Kidney epithelial cell (primary cell): Measurements from ENCODE around the gene WNT7A. TPM values are rescaled to one million over a fixed set of nuclear protein-coding genes. Genes with fewer than 3 reads are reported as not detected.

Source experiments
- DNase-seq: peaks from one replicate; pipeline ENCODE4 v3.0.0-alpha.2; 2010; ENCODE audit warnings: low read depth
- H3K27me3 ChIP-seq: 2 replicates; pipeline ENCODE4 v1.6.0; 2011; ENCODE audit warnings: low read length; ENCODE audit not compliant: control insufficient read depth, insufficient read depth
- H3K36me3 ChIP-seq: 2 replicates; pipeline ENCODE4 v1.5.1; 2011; ENCODE audit warnings: low read length; ENCODE audit not compliant: control insufficient read depth, insufficient read depth
- H3K4me3 ChIP-seq: 2 replicates; pipeline ENCODE4 v1.5.1; 2011; ENCODE audit warnings: low read depth, mild to moderate bottlenecking, control low read depth, low read length
- CTCF ChIP-seq: IDR thresholded peaks from 2 replicates; pipeline ENCODE4 v1.5.1; 2011; ENCODE audit warnings: mild to moderate bottlenecking, moderate library complexity, low read length, control low read depth, inconsistent platforms; ENCODE audit not compliant: insufficient read depth, poor library complexity, severe bottlenecking
- total RNA-seq: library from RNA; depleted of rRNA; stranded (reverse); fragments of >200 nt; gene quantifications from 2 replicates; pipeline ENCODE4 v1.2.3, GENCODE V29; 2015

WNT7A gene
- total RNA-seq, 1 donor from 2014 or later = 14.4 TPM

DNA sequence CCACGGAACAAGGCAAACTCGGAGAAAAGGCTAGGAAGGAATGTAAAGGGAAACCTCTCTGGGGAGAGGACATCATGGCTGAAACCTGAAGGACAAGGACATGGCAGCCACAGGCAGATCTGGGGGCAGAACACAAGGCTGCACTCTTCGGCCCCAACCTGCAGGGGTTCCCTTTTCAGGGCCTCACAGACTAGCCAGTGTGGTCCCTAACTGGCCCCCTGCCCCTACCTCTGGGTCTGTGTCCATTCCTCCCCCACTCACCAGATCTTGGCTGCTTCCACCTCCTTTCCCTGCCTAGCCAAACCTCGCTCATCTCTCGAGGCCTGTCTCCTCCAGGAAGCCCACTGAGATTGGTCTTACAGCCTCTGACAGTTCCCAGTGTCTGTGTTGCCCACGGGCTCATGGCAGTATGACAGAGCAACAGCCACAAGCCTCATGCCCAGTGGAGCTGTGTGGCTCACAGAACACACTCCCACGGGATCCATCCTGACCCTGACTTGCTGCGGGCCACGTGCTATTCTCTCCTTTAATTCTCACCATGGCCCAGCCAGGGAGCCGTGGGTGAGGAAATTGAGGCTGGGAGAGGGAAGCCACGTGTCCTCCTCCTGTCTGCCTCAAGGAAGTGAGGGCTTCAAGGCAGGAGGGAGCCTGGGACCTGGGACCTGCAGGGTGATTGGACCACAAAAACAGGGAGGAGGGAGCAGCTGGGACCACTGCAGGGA is 26.5 kb downstream of the WNT7A start:
- TF ChIP-seq CTCF = no peak
- no peaks in the 10 kb centered on the region for H3K27me3 ChIP-seq
- no peak for DNase-seq
- no peak overlapping the region for H3K4me3 ChIP-seq
- no peaks in the 10 kb centered on the region for H3K36me3 ChIP-seq

DNA sequence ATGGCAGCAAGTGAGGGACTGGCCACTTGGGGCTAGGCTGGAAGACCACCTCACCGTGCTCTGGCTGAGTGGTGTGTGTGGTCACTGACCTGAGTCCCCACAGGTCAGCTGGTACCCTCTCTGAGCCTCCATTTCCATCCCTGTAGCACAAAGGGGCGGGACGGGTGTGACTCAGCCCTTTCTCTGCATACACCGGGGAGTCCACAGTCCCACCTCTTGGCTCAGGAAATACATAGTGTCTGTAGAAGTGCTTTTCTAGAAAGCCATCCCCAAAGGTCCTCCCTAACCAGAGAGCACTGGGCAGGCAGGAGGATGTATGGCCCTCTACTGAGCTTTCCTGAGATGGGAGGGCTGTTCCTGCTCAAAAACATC is 27.2 kb downstream of the WNT7A start:
- DNase-seq = no peak
- Histone ChIP-seq H3K27me3 (no peaks in the 10 kb centered on the region), H3K4me3 (no peak overlapping the region), H3K36me3 (no peaks in the 10 kb centered on the region)
- TF ChIP-seq CTCF = no peak

DNA sequence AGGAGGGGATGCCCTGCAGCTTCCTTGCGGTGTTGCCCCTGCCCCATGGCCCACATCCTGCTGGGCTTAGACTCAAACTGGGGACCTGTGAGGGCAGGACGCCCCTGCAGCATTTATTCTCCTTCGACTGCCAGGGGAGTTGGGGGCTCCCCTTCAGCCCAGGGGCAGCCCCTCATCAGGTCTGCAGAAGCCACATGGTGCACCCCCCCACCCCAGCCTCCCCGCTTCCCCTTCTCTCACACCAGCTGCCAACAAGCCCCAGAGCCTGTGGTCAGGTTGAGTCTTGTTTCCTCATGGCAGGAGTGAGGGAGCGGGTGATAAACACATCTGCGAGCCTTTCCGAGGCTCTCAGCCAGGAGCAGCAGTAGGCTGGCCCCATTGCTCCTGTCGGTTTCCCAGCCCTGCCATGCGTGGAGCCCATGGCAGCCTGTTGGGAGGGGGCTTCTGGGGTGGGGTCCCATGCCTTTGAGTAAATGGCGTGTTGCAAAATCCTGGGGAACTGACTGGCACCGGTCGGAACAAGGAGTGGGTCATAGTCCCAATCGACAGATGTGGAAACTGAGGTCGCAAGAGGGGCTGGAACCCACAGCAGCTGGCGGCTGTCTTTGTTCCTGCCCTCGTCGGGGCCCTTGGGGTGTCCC is 27.8 kb downstream of the WNT7A start:
- no peaks in the 10 kb centered on the region for H3K27me3 ChIP-seq
- no peaks in the 10 kb centered on the region for H3K36me3 ChIP-seq
- TF ChIP-seq CTCF = no peak
- no peak overlapping the region for H3K4me3 ChIP-seq
- DNase-seq = no peak

- DNase-seq = no peak
- no peak overlapping the region for H3K4me3 ChIP-seq
- H3K36me3 ChIP-seq = no peaks in the 10 kb centered on the region
- H3K27me3 ChIP-seq = no peaks in the 10 kb centered on the region
- no peak for TF ChIP-seq CTCF
Observed at GRCh38 chr3:13851091-13851849, 28.6 kb downstream of the WNT7A start.

DNA sequence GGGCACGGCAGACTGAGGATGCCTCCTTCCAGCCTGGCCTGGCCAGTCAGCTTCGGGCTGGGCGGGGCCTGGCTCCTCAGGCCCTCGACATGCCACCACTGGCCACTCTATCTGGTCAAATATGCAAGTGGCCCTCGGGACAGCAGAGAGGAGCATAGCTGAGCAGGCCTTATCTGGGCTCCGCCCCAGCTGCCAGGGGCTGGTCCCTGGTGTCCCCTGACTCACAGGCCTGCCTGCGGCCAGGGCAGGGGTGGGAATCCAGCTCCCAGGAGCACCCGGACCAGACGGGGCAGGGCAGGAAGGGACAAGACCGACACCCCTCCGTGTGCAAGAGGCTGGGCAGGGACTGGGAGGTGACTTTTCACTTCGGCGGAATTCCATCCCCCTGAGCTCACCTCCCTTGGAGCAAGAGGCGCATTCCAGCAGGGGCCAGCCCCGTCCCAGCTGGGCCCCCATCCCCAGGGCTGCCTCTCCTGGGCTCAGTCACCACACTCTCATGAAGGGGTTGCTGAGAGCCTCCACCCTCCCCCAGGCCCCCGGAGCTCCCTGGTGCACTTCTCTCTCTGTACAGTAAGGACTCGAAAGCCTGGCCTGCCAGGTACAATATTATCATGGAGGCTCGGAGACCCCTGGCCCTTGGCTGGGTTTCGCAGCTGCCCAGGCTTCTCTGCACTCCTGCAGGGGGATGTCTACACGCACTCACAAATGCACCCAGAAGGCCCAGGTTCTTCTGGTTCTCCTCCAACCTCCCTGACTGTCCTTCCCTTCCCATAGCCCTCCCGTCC is 29.5 kb downstream of the WNT7A start:
- H3K36me3 ChIP-seq = no peaks in the 10 kb centered on the region
- DNase-seq = peak; percentile 85
- no peak overlapping the region for H3K4me3 ChIP-seq
- TF ChIP-seq CTCF = no peak
- H3K27me3 ChIP-seq = no peaks in the 10 kb centered on the region
